H1 (cell line): ENCODE results near the gene MLKL. TPM values are rescaled to one million over a fixed set of nuclear protein-coding genes. Genes with fewer than 3 reads are reported as not detected.

Source experiments
- CTCF ChIA-PET: fragments of 300-600 bp; sonication (Branson Sonifier 250); formaldehyde crosslinking; loops from one replicate; lab custom pipeline; 2021; ENCODE audit not compliant: partially characterized antibody; lab: Charles Lee
- POLR2A ChIA-PET: fragments of 300-600 bp; sonication (Branson Sonifier 250); formaldehyde crosslinking; loops from one replicate; lab custom pipeline; 2021; ENCODE audit warnings: inconsistent platforms; ENCODE audit not compliant: partially characterized antibody; lab: Charles Lee
- DNase-seq, 2 experiments: peaks; one replicate each; pipeline versions ENCODE4 v3.0.0 to v3.0.0-alpha.2; 2010 to 2022; ENCODE audit warnings: low spot score in 2 of 2, low read depth in 1 of 2, mixed read lengths in 1 of 2
- FAIRE-seq: peaks from 2 replicates; lab custom pipeline; 2011; peaks lifted over from hg19 to GRCh38; lab: Jason Lieb, UNC
- H2AFZ ChIP-seq: 2 replicates; pipeline ENCODE4 v1.8.1; 2012; ENCODE audit warnings: low read length, inconsistent platforms
- H2AK5ac ChIP-seq: 2 replicates; pipeline ENCODE4 v1.6.1; 2013; ENCODE audit warnings: low read depth, low read length
- H2BK120ac ChIP-seq: replicated peaks from 2 replicates; pipeline ENCODE3; 2013; ENCODE audit warnings: low read depth, low read length, inconsistent platforms
- H2BK12ac ChIP-seq: 2 replicates; pipeline ENCODE4 v1.6.1; 2013; ENCODE audit warnings: low read depth, low read length
- H2BK15ac ChIP-seq: 2 replicates; pipeline ENCODE4 v1.6.1; 2013; ENCODE audit warnings: low read length
- H2BK20ac ChIP-seq: 2 replicates; pipeline ENCODE4 v1.6.1; 2013; ENCODE audit warnings: low read length
- H2BK5ac ChIP-seq: 2 replicates; pipeline ENCODE4 v1.6.1; 2013; ENCODE audit warnings: low read depth, low read length
- H3K14ac ChIP-seq: 2 replicates; pipeline ENCODE4 v1.6.1; 2013; ENCODE audit warnings: inconsistent platforms; ENCODE audit not compliant: insufficient read length
- H3K18ac ChIP-seq: 2 replicates; pipeline ENCODE4 v1.6.1; 2013; ENCODE audit warnings: low read length; ENCODE audit errors: extremely low read depth
- H3K23ac ChIP-seq: 2 replicates; pipeline ENCODE4 v1.6.1; 2013; ENCODE audit warnings: inconsistent platforms; ENCODE audit not compliant: insufficient read length
- H3K23me2 ChIP-seq: 2 replicates; pipeline ENCODE4 v1.6.1; 2013; ENCODE audit warnings: low read depth, low read length
- H3K27ac ChIP-seq: 2 replicates; pipeline ENCODE4 v1.6.1; 2011; ENCODE audit warnings: low read depth, low read length, inconsistent platforms
- H3K27me3 ChIP-seq, 4 experiments: replicated peaks in 1 of 4; 1 replicate in 1 of 4; 2 replicates in 3 of 4; pipeline versions ENCODE4 v1.6.1 to v1.8.1; 2011 to 2013; ENCODE audit warnings: low read length in 3 of 4, mild to moderate bottlenecking in 3 of 4, inconsistent platforms in 2 of 4, mixed read lengths in 2 of 4, moderate library complexity in 1 of 4; ENCODE audit not compliant: control insufficient read depth in 3 of 4, insufficient read depth in 3 of 4; ENCODE audit errors: extremely low read depth in 1 of 4
- H3K36me3 ChIP-seq, 4 experiments: 2 replicates each; pipeline versions ENCODE4 v1.6.1 to v1.8.1; 2011 to 2013; ENCODE audit warnings: mild to moderate bottlenecking in 4 of 4, low read length in 3 of 4, moderate library complexity in 2 of 4, control low read depth in 1 of 4, inconsistent platforms in 1 of 4; ENCODE audit not compliant: insufficient read depth in 4 of 4, control insufficient read depth in 2 of 4
- H3K4ac ChIP-seq: replicated peaks from 2 replicates; pipeline ENCODE3; 2013; ENCODE audit warnings: low read length, low read depth, mixed read lengths, inconsistent platforms; ENCODE audit not compliant: insufficient read length
- H3K4me1 ChIP-seq, 4 experiments: replicated peaks in 1 of 4; 1 replicate in 1 of 4; 2 replicates in 3 of 4; pipeline versions ENCODE4 v1.6.1 to v1.8.1; 2011 to 2013; ENCODE audit warnings: low read length in 3 of 4, inconsistent platforms in 2 of 4, mixed read lengths in 1 of 4; ENCODE audit not compliant: insufficient read depth in 4 of 4, control insufficient read depth in 3 of 4
- H3K4me2 ChIP-seq, 2 experiments: 2 replicates each; pipeline versions ENCODE4 v1.6.1 to v1.8.1; 2011 to 2013; ENCODE audit warnings: low read depth in 2 of 2, low read length in 2 of 2, control low read depth in 1 of 2, inconsistent platforms in 1 of 2, mild to moderate bottlenecking in 1 of 2; ENCODE audit not compliant: insufficient read depth in 1 of 2
- H3K4me3 ChIP-seq, 4 experiments: fragments of 200-600, 300-600 bp in 1 of 4; sonication (generic), shearing (Covaris generic), sonication (Bioruptor Twin) in 1 of 4; 2 replicates each; pipeline versions ENCODE4 v1.5.1 to v1.8.1; 2011 to 2016; ENCODE audit warnings: low read length in 4 of 4, low read depth in 3 of 4, control low read depth in 2 of 4, inconsistent platforms in 2 of 4, mild to moderate bottlenecking in 2 of 4, mixed read lengths in 1 of 4, moderate library complexity in 1 of 4; ENCODE audit not compliant: insufficient read depth in 2 of 4; ENCODE audit errors: extremely low read depth in 1 of 4
- H3K56ac ChIP-seq: replicated peaks from 2 replicates; pipeline ENCODE3; 2013; ENCODE audit warnings: low read depth, mild to moderate bottlenecking, mixed read lengths, low read length, inconsistent platforms; ENCODE audit not compliant: insufficient read length
- H3K79me1 ChIP-seq: 2 replicates; pipeline ENCODE4 v1.6.1; 2013; ENCODE audit warnings: low read depth, low read length, control low read depth
- H3K79me2 ChIP-seq, 2 experiments: 2 replicates each; pipeline versions ENCODE4 v1.6.1 to v1.8.1; 2012 to 2013; ENCODE audit warnings: low read length in 2 of 2, mild to moderate bottlenecking in 2 of 2, inconsistent platforms in 1 of 2; ENCODE audit not compliant: insufficient read depth in 2 of 2, control insufficient read depth in 1 of 2
- H3K9ac ChIP-seq, 4 experiments: replicated peaks in 1 of 4; 1 replicate in 1 of 4; 2 replicates in 3 of 4; pipeline versions ENCODE4 v1.6.1 to v1.8.1; 2011 to 2013; ENCODE audit warnings: low read depth in 3 of 4, low read length in 3 of 4, control low read depth in 2 of 4, mild to moderate bottlenecking in 2 of 4, moderate library complexity in 2 of 4, inconsistent platforms in 1 of 4; ENCODE audit errors: extremely low read depth in 1 of 4
- H3K9me3 ChIP-seq, 2 experiments: 2 replicates each; pipeline versions ENCODE4 v1.6.1 to v1.8.1; 2012 to 2013; ENCODE audit warnings: mild to moderate bottlenecking in 2 of 2, moderate library complexity in 2 of 2, control low read depth in 1 of 2, inconsistent platforms in 1 of 2, low read depth in 1 of 2, low read length in 1 of 2, mixed read lengths in 1 of 2; ENCODE audit not compliant: insufficient read depth in 2 of 2
- H4K20me1 ChIP-seq, 2 experiments: replicated peaks in 1 of 2; 2 replicates each; pipeline versions ENCODE3 to v1.8.1; 2011 to 2013; ENCODE audit warnings: inconsistent platforms in 2 of 2, low read length in 2 of 2, mild to moderate bottlenecking in 1 of 2; ENCODE audit not compliant: insufficient read depth in 2 of 2, control insufficient read depth in 1 of 2
- H4K5ac ChIP-seq: 2 replicates; pipeline ENCODE4 v1.6.1; 2013; ENCODE audit warnings: low read length, low read depth, mixed read lengths, inconsistent platforms; ENCODE audit not compliant: insufficient read length
- H4K8ac ChIP-seq: 2 replicates; pipeline ENCODE4 v1.8.0; 2013; ENCODE audit warnings: mild to moderate bottlenecking, moderate library complexity, low read length, inconsistent platforms; ENCODE audit not compliant: insufficient read depth; ENCODE audit errors: extremely low read depth
- H4K91ac ChIP-seq: replicated peaks from 2 replicates; pipeline ENCODE3; 2013; ENCODE audit warnings: low read length, mixed read lengths, inconsistent platforms; ENCODE audit not compliant: insufficient read length
- JUN ChIP-seq: IDR thresholded peaks from 2 replicates; pipeline ENCODE4 v1.6.1; 2011; ENCODE audit warnings: low read depth, mild to moderate bottlenecking, improper control_type of control experiment, low read length
- KDM1A ChIP-seq: fragments of 200-600, 300-600 bp; sonication (generic); IDR thresholded peaks from 2 replicates; pipeline ENCODE4 v1.7.1; 2016; ENCODE audit warnings: mild to moderate bottlenecking, low read length, borderline replicate concordance
- NRF1 ChIP-seq: IDR thresholded peaks from 2 replicates; pipeline ENCODE4 v1.6.1; 2011; ENCODE audit warnings: mild to moderate bottlenecking, low read depth, low read length, improper control_type of control experiment
- PHF8 ChIP-seq: fragments of 200-600 bp; sonication (generic); conservative IDR thresholded peaks from 2 replicates; pipeline ENCODE4 v1.7.1; 2012; ENCODE audit warnings: low read depth, mild to moderate bottlenecking, inconsistent platforms, low read length, moderate library complexity
- RFX5 ChIP-seq: IDR thresholded peaks from 2 replicates; pipeline ENCODE4 v1.6.1; 2011; ENCODE audit warnings: low read depth, low read length, improper control_type of control experiment, borderline replicate concordance
- SAP30 ChIP-seq: fragments of 300-600 bp; sonication (generic); IDR thresholded peaks from 2 replicates; pipeline ENCODE4 v1.7.1; 2012; ENCODE audit warnings: low read length, moderate library complexity, mild to moderate bottlenecking, inconsistent platforms; ENCODE audit not compliant: insufficient read depth, insufficient replicate concordance
- SIRT6 ChIP-seq: IDR thresholded peaks from one replicate; pipeline ENCODE4 v1.7.1; 2012; ENCODE audit warnings: low read length, inconsistent platforms
- TAF1 ChIP-seq: IDR thresholded peaks from 2 replicates; pipeline ENCODE4 v1.6.1; 2011; ENCODE audit warnings: mild to moderate bottlenecking, low read depth, low read length
- TEAD4 ChIP-seq: IDR thresholded peaks from 2 replicates; pipeline ENCODE4 v1.6.1; 2012; ENCODE audit warnings: low read depth, low read length, inconsistent platforms, mixed read lengths
- WGBS, 2 experiments: shearing (Covaris generic) in 1 of 2; methylation state at CpG; one replicate each; pipeline versions ENCODE4 v1.1.6 to v1.1.7; 2013 to 2015; ENCODE audit warnings: low lambda C conversion rate in 2 of 2, mixed read lengths in 2 of 2, inconsistent platforms in 1 of 2, low coverage in 1 of 2, missing lambda C conversion rate in 1 of 2; ENCODE audit not compliant: insufficient replicate concordance in 2 of 2, insufficient coverage in 1 of 2, insufficient read length in 1 of 2; ENCODE audit errors: extremely low coverage in 1 of 2, missing lambda C conversion rate in 1 of 2; 5-methylcytosine and 5-hydroxymethylcytosine counted together
- polyA plus RNA-seq, 7 experiments: library from polyadenylated mRNA; depleted of rRNA in 3 of 7; stranded (reverse) in 5 of 7; unstranded in 2 of 7; fragments of >200 nt in 5 of 7; fragments of 200-250 nt in 2 of 7; gene quantifications; 1 replicate in 5 of 7; 2 replicates in 1 of 7; 4 replicates in 1 of 7; pipeline versions ENCODE4 v1.2.1 to v1.2.3, GENCODE V29; 2011 to 2013; ENCODE audit warnings: missing spikeins in 2 of 7, mixed read lengths in 2 of 7
- total RNA-seq: library from RNA; stranded (reverse); fragmentation: NEBNext Ultra II Directional; extraction: Animal tissue kit (Norgen Biotek cat#: 25700); gene quantifications from 2 replicates; pipeline ENCODE4 v1.2.1, GENCODE V29; 2021

MLKL gene
- total and polyA plus RNA-seq, 2 of the 8 experiments (the other 6 are each of a cell fraction or from before 2014, with no cell fraction given), result 1.6 to 2.1 TPM

DNA sequence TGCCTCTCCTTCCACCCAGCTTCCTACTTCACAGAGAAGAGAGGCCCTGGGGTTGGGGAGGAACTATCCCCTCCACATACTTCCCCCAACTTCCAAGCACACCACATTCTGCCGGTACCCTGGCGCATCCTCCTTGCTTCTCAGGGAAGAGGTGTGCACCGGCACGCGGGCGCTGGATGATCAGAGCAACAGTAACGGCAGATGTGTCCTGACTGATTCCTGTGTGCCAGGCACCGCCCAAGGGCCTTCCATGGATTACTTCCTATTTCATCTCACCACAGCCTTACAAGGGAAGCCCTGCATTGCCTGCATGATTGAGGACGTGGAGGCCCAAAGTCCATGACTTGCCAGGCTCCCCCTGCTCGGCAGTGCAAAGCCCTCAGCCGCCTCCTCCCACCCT lies 21.1 kb upstream of the MLKL start:
- no peak overlapping the region for H3K14ac ChIP-seq
- H3K4me2 ChIP-seq, result no peak overlapping the region
- no peak overlapping the region; the same call in 1 of the 2 replicates for H2BK15ac ChIP-seq
- H3K18ac ChIP-seq, result no peak overlapping the region
- no peak overlapping the region for H3K4me3 ChIP-seq
- no peak overlapping the region for H2AK5ac ChIP-seq
- DNase-seq (no peak), FAIRE-seq (no peak)
- H4K5ac ChIP-seq, result no peak overlapping the region
- no peak overlapping the region for H4K91ac ChIP-seq
- no peak overlapping the region for H2BK12ac ChIP-seq
- H3K79me2 ChIP-seq, result no peaks in the 10 kb centered on the region
- H4K20me1 ChIP-seq, result no peaks in the 10 kb centered on the region
- H3K9me3 ChIP-seq, result peaks cover 2% of the 10 kb centered on the region in 2 experiments; a peak in 3 of 4 replicates
- 89% methylated on average over 9 of the region's 11 CpGs; no CpG with 5 or more reads in 1 of the 2 experiments for WGBS, 2 experiments
- no peaks in the 10 kb centered on the region for H3K36me3 ChIP-seq
- no peak overlapping the region for H3K56ac ChIP-seq
- H3K4ac ChIP-seq, result no peak overlapping the region
- no peaks in the 10 kb centered on the region; the same call in 1 of the 2 replicates for H3K23me2 ChIP-seq
- no peaks in the 10 kb centered on the region for H3K27me3 ChIP-seq
- H3K79me1 ChIP-seq, result no peaks in the 10 kb centered on the region
- H2BK5ac ChIP-seq, result no peak overlapping the region
- no peak overlapping the region for H3K9ac ChIP-seq
- H2AFZ ChIP-seq, result no peak overlapping the region
- H2BK20ac ChIP-seq, result no peak overlapping the region
- no peak for TF ChIP-seq RFX5
- no peak for TF ChIP-seq PHF8
- TF ChIP-seq TEAD4, result no peak
- TF ChIP-seq NRF1, result no peak
- TF ChIP-seq TAF1, result no peak
- no peak for TF ChIP-seq SAP30
- TF ChIP-seq KDM1A, result no peak
- TF ChIP-seq JUN, result no peak
- TF ChIP-seq SIRT6, result no peak
- no peak overlapping the region for H3K23ac ChIP-seq
- no peak overlapping the region for H4K8ac ChIP-seq
- H3K27ac ChIP-seq, result no peak overlapping the region
- ChIA-PET POLR2A (no interaction called here), CTCF (interaction anchor here (1.0 to 21.3 kb wide), 5 partner anchors 10 to 140 kb away, joined by 3 to 576 read pairs (median 7); no protein-coding TSS in a partner anchor)
- no peaks in the 10 kb centered on the region; a peak in 1 of 7 replicates for H3K4me1 ChIP-seq
- H2BK120ac ChIP-seq, result no peak overlapping the region
